HepG2 (cell line): Measurements from ENCODE around the gene HDGFL2. TPM values are rescaled to one million over a fixed set of nuclear protein-coding genes. Genes with fewer than 3 reads are reported as not detected.

Experiments used
- ATAC-seq: fragments of 200-7000 bp; cut with Tn5 transposase; 3 replicates; pipeline ENCODE4 v1.9.1; 2020; ENCODE audit warnings: mild to moderate bottlenecking, moderate library complexity
- BruUV-seq: library from RNA; stranded (reverse); fragments of 400-500 nt; replicated peaks from 2 replicates; lab custom pipeline; 2021; lab: Mats Ljungman, UMichigan
- CTCF ChIA-PET: fragments of 300-600 bp; formaldehyde crosslinking; extraction: SDS; loops from one replicate; lab custom pipeline; 2021; ENCODE audit warnings: low total read pairs, inconsistent platforms, low intra/inter-chr PET ratio; lab: Yijun Ruan, JAX
- POLR2A ChIA-PET: fragments of 350-600 bp; sonication (Branson Sonifier 250); formaldehyde crosslinking; loops from one replicate; lab custom pipeline; 2020; ENCODE audit warnings: antibody characterized with exemption, inconsistent platforms; lab: Yijun Ruan, JAX
- DNase-seq: peaks from one replicate; pipeline ENCODE4 v3.0.0-alpha.2; 2015; ENCODE audit warnings: low spot score
- FAIRE-seq: peaks from 3 replicates; lab custom pipeline; 2011; peaks lifted over from hg19 to GRCh38; lab: Jason Lieb, UNC
- H2AFZ ChIP-seq: one replicate; pipeline ENCODE4 v1.6.1; 2011; ENCODE audit warnings: low read length, inconsistent platforms
- H3K27ac ChIP-seq: fragments of 300-600 bp; 3 replicates; pipeline ENCODE4 v1.8.0; 2011; ENCODE audit warnings: mixed run types, mild to moderate bottlenecking, mixed read lengths, low read length, inconsistent platforms; ENCODE audit not compliant: insufficient read depth; ENCODE audit errors: extremely low read length
- H3K27me3 ChIP-seq, 2 experiments: fragments of 200-600 bp in 1 of 2; 2 replicates in 1 of 2; 3 replicates in 1 of 2; pipeline versions ENCODE4 v1.6.0 to v1.8.0; 2011; ENCODE audit warnings: low read length in 2 of 2, mild to moderate bottlenecking in 2 of 2, moderate library complexity in 2 of 2, inconsistent platforms in 1 of 2; ENCODE audit not compliant: insufficient read depth in 2 of 2, control insufficient read depth in 1 of 2
- H3K36me3 ChIP-seq, 2 experiments: fragments of 200-600 bp in 1 of 2; replicated peaks in 1 of 2; 2 replicates in 1 of 2; 3 replicates in 1 of 2; pipeline versions ENCODE4 v1.5.1 to v1.8.0; 2011; ENCODE audit warnings: low read length in 2 of 2, inconsistent platforms in 1 of 2; ENCODE audit not compliant: insufficient read depth in 2 of 2, control insufficient read depth in 1 of 2
- H3K4me1 ChIP-seq: 2 replicates; pipeline ENCODE4 v1.5.1; 2012; ENCODE audit warnings: low read length, inconsistent platforms; ENCODE audit not compliant: insufficient read depth
- H3K4me2 ChIP-seq: 2 replicates; pipeline ENCODE4 v1.6.0; 2011; ENCODE audit warnings: low read depth, low read length, inconsistent platforms
- H3K4me3 ChIP-seq, 3 experiments: fragments of 200-600 bp in 1 of 3; sonication (generic), shearing (Covaris generic) in 1 of 3; replicated peaks in 1 of 3; 2 replicates each; pipeline ENCODE4 v1.5.1; 2011 to 2016; ENCODE audit warnings: low read length in 3 of 3, inconsistent platforms in 2 of 3, low read depth in 2 of 3, mild to moderate bottlenecking in 2 of 3, control low read depth in 1 of 3, mixed read lengths in 1 of 3; ENCODE audit not compliant: insufficient read depth in 1 of 3
- H3K79me2 ChIP-seq: one replicate; pipeline ENCODE4 v1.6.1; 2011; ENCODE audit warnings: low read length, inconsistent platforms; ENCODE audit not compliant: insufficient read depth
- H3K9ac ChIP-seq: 2 replicates; pipeline ENCODE4 v1.6.0; 2011; ENCODE audit warnings: mild to moderate bottlenecking, low read depth, low read length, inconsistent platforms; ENCODE audit not compliant: insufficient read depth
- H3K9me3 ChIP-seq: 2 replicates; pipeline ENCODE4 v1.5.1; 2012; ENCODE audit warnings: mild to moderate bottlenecking, low read length
- H4K20me1 ChIP-seq: 2 replicates; pipeline ENCODE4 v1.6.0; 2011; ENCODE audit warnings: inconsistent platforms, mild to moderate bottlenecking, low read length, moderate library complexity; ENCODE audit not compliant: insufficient read depth
- CREM ChIP-seq, 2 experiments: sonication (generic) in 1 of 2; formaldehyde crosslinking in 1 of 2; IDR thresholded peaks; 2 replicates each; pipeline versions ENCODE4 v1.4.0 to v1.6.1; 2016 to 2020; ENCODE audit warnings: antibody characterized with exemption in 1 of 2, mild to moderate bottlenecking in 1 of 2, missing genetic modification reagents in 1 of 2
- GATA4 ChIP-seq: sonication (generic); IDR thresholded peaks from 2 replicates; pipeline ENCODE4 v1.6.1; 2016; ENCODE audit warnings: antibody characterized with exemption, low read depth, borderline replicate concordance
- GTF2F1 ChIP-seq: fragments of 150-350 bp; IDR thresholded peaks from 2 replicates; pipeline ENCODE4 v1.6.1; 2014; ENCODE audit warnings: low read length
- JARID2 ChIP-seq: sonication (generic); formaldehyde crosslinking; IDR thresholded peaks from 2 replicates; pipeline ENCODE4 v1.8.1; 2023; ENCODE audit warnings: missing genetic modification reagents, inconsistent platforms; ENCODE audit not compliant: insufficient replicate concordance
- PHB2 ChIP-seq: fragments of 450-650 bp; IDR thresholded peaks from 2 replicates; pipeline ENCODE4 v1.6.1; 2018; ENCODE audit not compliant: partially characterized antibody
- PTBP1 ChIP-seq: fragments of 200-400 bp; formaldehyde crosslinking; IDR thresholded peaks from 2 replicates; pipeline ENCODE4 v1.6.1; 2018; ENCODE audit warnings: low read length, low read depth; ENCODE audit not compliant: poor library complexity, severe bottlenecking
- SUZ12 ChIP-seq: fragments of 150-350 bp; IDR thresholded peaks from 2 replicates; pipeline ENCODE4 v1.6.1; 2014; ENCODE audit warnings: low read depth, low read length
- TIGD3 ChIP-seq: sonication (generic); formaldehyde crosslinking; IDR thresholded peaks from 2 replicates; pipeline ENCODE4 v1.5.1; 2020; ENCODE audit warnings: mild to moderate bottlenecking, missing genetic modification reagents, borderline replicate concordance
- ZMYM3 ChIP-seq: sonication (generic); formaldehyde crosslinking; IDR thresholded peaks from 2 replicates; pipeline ENCODE4 v1.5.1; 2020; ENCODE audit warnings: mild to moderate bottlenecking, missing genetic modification reagents
- ZNF18 ChIP-seq: sonication (generic); formaldehyde crosslinking; IDR thresholded peaks from 2 replicates; pipeline ENCODE4 v1.8.0; 2022; ENCODE audit warnings: mild to moderate bottlenecking, missing genetic modification reagents; ENCODE audit not compliant: insufficient replicate concordance
- ZNF530 ChIP-seq: sonication (generic); formaldehyde crosslinking; IDR thresholded peaks from 2 replicates; pipeline ENCODE4 v1.5.0; 2020; ENCODE audit warnings: low read depth, mild to moderate bottlenecking, missing genetic modification reagents
- ZNF567 ChIP-seq: sonication (generic); formaldehyde crosslinking; IDR thresholded peaks from 2 replicates; pipeline ENCODE4 v1.8.1; 2023; ENCODE audit warnings: mild to moderate bottlenecking, missing genetic modification reagents, borderline replicate concordance
- ZNF704 ChIP-seq: sonication (generic); formaldehyde crosslinking; IDR thresholded peaks from 2 replicates; pipeline ENCODE4 v1.8.1; 2023; ENCODE audit warnings: mild to moderate bottlenecking, inconsistent platforms, moderate library complexity, missing genetic modification reagents, borderline replicate concordance
- ZNF83 ChIP-seq: sonication (generic); formaldehyde crosslinking; IDR thresholded peaks from 2 replicates; pipeline ENCODE4 v1.4.0; 2020; ENCODE audit warnings: missing genetic modification reagents, mild to moderate bottlenecking, borderline replicate concordance
- WGBS: methylation state at CpG from one replicate; pipeline ENCODE4 v1.1.6; 2017; ENCODE audit warnings: low lambda C conversion rate; 5-methylcytosine and 5-hydroxymethylcytosine counted together
- in situ Hi-C: cut with HindIII; loops from 2 replicates; pipeline ENCODE4 v1.10.0; 2017; ENCODE audit warnings: low pct_unique_long_range_greater_than_20kb; ENCODE audit not compliant: extremely low pct_ligation_motif_present
- intact Hi-C: fragments of 100-400 bp; cut with micrococcal nuclease; formaldehyde crosslinking; loops from one replicate; pipeline ENCODE4 v1.10.0; 2022; ENCODE audit not compliant: unreplicated experiment
- polyA plus RNA-seq, 8 experiments: library from polyadenylated mRNA; depleted of rRNA in 3 of 8; stranded (reverse) in 7 of 8; unstranded in 1 of 8; fragments of >200 nt; fragmentation: Illumina TruSeq in 4 of 8; extraction: Trizol in 4 of 8; gene quantifications; 2 replicates each; pipeline versions ENCODE4 v1.2.1 to v1.2.3, GENCODE V29; 2011 to 2016; ENCODE audit warnings: low read depth in 4 of 8, missing spikeins in 1 of 8, mixed read lengths in 1 of 8; ENCODE audit not compliant: insufficient read depth in 1 of 8
- total RNA-seq, 5 experiments: library from RNA; depleted of rRNA; stranded (reverse); fragments of >200 nt; fragmentation: Illumina TruSeq; extraction: Trizol; gene quantifications; 2 replicates each; pipeline ENCODE4 v1.2.3, GENCODE V29; 2016; ENCODE audit warnings: low read depth in 1 of 5

HDGFL2 gene
- total and polyA plus RNA-seq, 2 of the 13 experiments (the other 11 are each of a cell fraction or from before 2014, with no cell fraction given) = 20.0 to 51.1 TPM

- TF ChIP-seq ZNF18 (CRISPR knock-in tag) (no peak), ZMYM3 (CRISPR knock-in tag) (no peak), GATA4 (no peak), PHB2 (no peak), ZNF530 (CRISPR knock-in tag) (no peak), JARID2 (no peak), PTBP1 (no peak), CREM (IDR thresholded peaks at IDR 0.05) (no peak), CREM (CRISPR knock-in tag; IDR thresholded peaks at IDR 0.05) (no peak)
These were observed 40.8 kb upstream of the HDGFL2 start (continued) for GRCh38 chr19:4431296-4431695.

GRCh38 chr19:4431808-4432674 lies 40.1 kb upstream of the HDGFL2 start:
- WGBS = 91% methylated on average over 20 of the region's 26 CpGs
- DNase-seq = no peak
- H3K9me3 ChIP-seq = no peaks in the 10 kb centered on the region
- H3K36me3 ChIP-seq = peaks cover 25 to 75% of the 10 kb centered on the region in 2 experiments
- ATAC-seq = no peak
- no peak overlapping the region for H3K27ac ChIP-seq
- intact Hi-C loops = no loop called here
- POLR2A ChIA-PET = no interaction called here
- no peak for TF ChIP-seq SUZ12
- no peak for TF ChIP-seq ZNF567 (CRISPR knock-in tag)
- no peak for TF ChIP-seq ZNF704
- TF ChIP-seq TIGD3 (CRISPR knock-in tag) = no peak
- TF ChIP-seq GTF2F1 = no peak
- TF ChIP-seq ZNF83 (CRISPR knock-in tag) = no peak
- TF ChIP-seq, all 625 proteins: peak for 0
- in situ Hi-C loops = no loop called here
- CTCF ChIA-PET = no interaction called here
- Histone ChIP-seq H2AFZ (no peak overlapping the region), H3K9ac (no peak overlapping the region), H3K4me1 (no peaks in the 10 kb centered on the region), H3K27me3 (no peaks in the 10 kb centered on the region), H3K4me2 (no peak overlapping the region), H3K79me2 (no peaks in the 10 kb centered on the region), H4K20me1 (no peaks in the 10 kb centered on the region), H3K4me3 (no peak overlapping the region)
- BruUV-seq = no TSS peak
- FAIRE-seq = no peak
